SW 1271 (cell line): ENCODE data around the gene CCDC190.
"Not testable (repeated sequence)": the region's sequence is repeated elsewhere in the genome, so short reads cannot be mapped to it uniquely, and the experiment has no call there.

Source experiments
- DNase-seq, 2 experiments: peaks; one replicate each; lab custom pipeline; 2025; lab: John Stamatoyannopoulos, UW

CCDC190 gene

GRCh38 chr1:162877412-162877811, 16.4 kb upstream of the CCDC190 start:
- DNase-seq: no peak

DNA sequence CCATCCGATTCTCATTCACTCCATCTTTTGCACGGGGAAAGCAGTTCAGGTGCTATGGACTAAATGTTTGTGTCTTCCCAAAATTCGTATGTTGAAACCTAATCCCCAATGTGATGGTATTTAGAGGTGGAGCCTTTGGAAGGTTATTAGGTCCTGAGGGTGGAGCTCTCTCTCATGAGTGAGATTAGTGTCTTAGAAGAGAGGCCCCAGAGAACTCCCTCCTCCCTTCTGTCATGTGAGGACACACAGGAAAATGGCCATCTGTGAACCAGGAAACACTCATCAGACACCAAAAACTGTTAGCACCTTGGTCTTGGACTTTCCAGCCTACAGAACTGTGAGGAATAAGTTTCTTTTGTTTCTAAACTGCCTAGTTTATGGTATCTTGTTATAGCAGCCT, 15.8 kb upstream of the CCDC190 start:
- no peak for DNase-seq

DNA sequence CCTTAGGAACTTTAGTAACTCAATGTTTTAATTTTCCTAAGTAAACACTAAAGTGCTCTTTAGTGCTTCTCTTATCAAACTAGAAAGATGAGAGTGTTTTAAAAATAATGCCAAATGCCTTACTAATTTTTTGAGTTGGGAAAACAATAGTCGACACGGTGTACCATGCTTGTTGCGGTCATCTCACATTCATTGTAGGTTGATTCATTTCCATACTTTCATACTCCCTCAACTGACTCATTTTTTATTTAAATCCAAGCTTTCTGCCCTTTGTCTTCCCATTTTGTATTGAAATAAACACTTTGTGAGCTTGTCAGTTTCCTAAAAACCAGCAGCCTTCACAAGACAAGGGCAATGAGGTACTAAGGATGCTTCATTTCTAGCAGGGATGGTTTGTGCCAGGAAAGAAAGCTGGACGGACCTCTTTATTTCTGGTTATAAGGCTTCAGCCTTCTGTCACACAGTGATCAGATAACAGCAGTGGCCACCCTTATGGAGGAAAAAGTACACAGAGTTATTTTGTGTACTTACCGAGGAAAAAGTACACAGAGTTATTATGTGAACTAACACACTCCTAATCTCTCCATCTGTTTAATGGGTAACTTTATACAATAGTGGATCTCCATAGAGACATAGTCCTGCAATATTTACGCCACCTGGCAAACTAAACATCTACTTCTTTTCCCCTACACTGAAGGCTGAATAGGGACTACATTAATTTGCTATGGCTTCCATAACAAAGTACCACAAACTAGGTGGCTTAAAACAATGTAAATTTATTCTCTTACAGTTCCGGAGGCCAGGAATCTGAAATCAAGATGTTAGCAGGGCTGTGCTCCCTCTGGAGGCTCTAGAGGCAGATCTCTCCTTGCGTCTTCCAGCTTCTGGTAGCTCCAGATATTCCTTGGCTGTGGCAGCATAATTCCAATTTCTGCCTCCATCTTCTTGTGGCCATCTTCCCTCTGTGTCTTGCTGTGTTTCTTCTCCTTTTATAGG, 13.0 kb upstream of the CCDC190 start:
- DNase-seq: no peak

DNA sequence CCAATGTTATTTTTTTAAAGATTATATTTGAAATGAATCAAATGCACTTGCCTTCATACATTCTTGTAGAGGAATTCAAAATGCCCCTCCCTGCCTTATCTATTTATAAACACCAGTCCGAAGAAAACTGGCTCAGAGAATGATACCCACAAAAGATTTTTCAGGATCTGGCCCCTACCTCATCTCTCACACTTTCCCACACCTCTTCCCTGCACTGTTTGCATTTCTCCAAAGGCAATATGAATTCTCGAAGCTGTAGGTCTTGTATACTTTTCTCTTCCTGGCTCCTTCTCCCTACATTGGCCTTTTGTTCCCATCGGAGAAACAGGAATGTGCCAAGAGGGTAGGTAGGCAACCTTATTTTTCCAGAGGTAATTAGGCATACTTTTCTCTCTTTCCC, 12.0 kb upstream of the CCDC190 start:
- DNase-seq: no peak

DNA sequence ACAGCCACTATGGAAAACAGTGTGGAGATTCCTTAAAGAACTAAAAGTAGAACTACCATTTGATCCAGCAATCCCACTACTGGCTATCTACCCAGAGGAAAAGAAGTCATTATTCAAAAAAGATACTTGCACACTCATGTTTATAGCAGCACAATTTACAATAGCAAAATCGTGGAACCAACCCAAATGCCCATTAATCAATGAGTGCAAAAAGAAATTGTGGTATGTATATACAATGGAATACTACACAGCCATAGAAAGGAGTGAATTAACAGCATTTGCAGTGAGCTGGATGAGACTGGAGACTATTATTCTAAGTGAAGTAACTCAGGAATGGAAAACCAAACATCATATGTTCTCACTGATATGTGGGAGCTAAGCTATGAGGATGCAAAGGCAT, 10.4 kb upstream of the CCDC190 start:
- not testable (repeated sequence) for DNase-seq

- no peak for DNase-seq
Measured at GRCh38 chr1:162868972-162869371, 8.0 kb upstream of the CCDC190 start.

GRCh38 chr1:162861625-162862024, 650 bp upstream of the CCDC190 start:
- DNase-seq: no peak

DNA sequence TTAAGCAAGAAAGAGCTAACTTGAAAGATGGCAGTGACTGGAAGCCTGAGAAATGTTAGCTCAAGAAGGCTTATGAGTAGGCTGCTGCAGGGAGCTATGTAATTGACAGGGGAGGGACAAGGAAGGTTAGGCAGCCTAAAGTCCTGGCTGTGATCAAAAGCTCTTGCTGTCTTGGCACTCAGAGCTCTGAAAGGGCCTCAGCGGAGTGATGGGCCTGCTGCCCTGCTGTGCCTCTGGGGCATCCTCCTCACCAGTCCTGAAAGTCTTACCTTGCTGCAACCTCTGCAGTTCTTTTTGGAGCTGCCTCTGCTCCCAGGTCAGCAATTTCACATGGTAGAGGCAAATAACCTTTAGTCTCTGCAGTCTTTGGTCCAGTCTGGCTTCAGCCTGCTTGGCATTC, 1.8 kb downstream of the CCDC190 start:
- DNase-seq: no peak

GRCh38 chr1:162857850-162858249, 3.1 kb downstream of the CCDC190 start:
- DNase-seq: no peak

- peak in 1 of 2 experiments; percentile 20 for DNase-seq
Measured at GRCh38 chr1:162856260-162856659, 4.7 kb downstream of the CCDC190 start.

DNA sequence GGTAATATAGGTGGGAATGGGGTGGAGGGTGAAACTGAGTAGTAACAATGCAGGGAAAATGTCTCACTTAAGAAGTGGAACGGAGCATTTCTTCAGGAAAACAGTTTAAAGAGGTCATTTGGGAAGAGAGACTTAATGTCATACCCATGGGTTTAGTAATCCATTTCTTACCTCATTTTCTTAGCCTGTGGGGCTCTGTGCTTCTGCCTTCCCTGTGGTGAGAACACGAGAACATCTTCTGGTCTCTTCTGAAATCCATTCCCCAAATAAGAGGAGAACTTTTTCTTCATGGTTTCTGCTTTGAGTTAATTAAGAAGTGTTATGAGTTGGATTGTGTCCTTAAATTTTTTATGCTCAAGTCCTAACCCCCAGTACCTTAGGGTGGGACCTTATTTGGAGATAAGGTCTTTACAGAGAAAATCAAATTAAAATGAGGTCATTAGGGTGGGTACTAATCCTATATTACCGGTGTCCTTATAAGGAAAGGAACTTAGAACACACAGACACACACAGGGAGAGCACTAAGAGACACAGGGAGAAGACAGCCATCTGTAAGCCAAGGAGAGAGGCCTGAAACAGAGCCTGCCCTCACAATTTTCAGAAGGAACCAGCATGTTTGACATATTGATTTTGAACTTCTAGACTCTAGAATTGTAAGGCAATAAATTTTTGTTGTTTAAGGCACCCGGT, 5.4 kb downstream of the CCDC190 start:
- no peak for DNase-seq

- DNase-seq: peak; percentile 19 to 62
Measured at GRCh38 chr1:162854245-162854882, 6.6 kb downstream of the CCDC190 start.

- DNase-seq: no peak
Measured at GRCh38 chr1:162851341-162851740, 9.6 kb downstream of the CCDC190 start.

GRCh38 chr1:162849711-162850110, 11.3 kb downstream of the CCDC190 start:
- no peak for DNase-seq

- peak; percentile 4 to 28 for DNase-seq
Measured at GRCh38 chr1:162847839-162848453, 13.0 kb downstream of the CCDC190 start.

DNA sequence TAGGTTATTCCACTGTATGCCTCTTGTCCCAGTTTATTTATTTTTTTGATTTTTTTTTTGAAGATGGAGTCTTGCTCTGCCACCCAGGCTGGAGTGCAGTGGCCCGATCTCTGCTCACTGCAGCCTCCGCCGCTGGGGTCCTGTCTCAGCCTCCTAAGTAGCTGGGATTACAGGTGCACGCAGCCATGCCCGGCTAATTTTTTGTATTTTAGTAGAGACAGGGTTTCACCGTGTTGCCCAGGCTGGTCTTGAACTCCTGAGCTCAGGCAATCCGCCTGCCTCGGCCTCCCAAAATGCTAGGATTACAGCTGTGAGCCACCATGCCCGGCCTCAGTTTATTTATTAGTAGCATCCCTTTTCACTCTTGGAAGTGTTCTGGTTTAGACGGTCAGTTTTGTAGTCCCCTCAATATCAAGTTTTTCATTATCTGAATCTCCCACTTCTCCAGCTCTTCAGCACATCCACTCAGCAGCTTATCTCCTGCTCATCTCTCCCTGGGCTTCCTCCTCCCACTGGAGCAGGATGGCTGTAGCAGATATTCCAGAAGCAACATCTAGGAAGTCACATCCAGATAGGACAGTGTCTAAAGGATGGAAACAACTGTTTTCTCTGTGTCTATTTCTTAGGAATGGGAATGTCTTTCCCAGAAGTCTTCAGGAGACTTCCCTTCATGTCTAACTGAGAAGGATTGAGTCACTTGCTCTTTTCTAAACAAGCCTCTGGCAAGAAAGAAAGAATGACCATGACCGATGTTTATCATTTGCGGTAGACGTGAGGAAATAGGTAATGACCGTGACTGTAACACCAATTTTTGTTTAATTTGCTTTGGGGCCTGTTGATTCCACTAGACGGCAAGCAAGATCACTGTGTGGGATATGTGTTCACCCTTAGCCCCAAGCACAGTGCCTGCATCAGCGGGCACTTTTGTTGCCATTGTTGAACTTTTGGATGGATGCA, 14.4 kb downstream of the CCDC190 start:
- no peak for DNase-seq

DNA sequence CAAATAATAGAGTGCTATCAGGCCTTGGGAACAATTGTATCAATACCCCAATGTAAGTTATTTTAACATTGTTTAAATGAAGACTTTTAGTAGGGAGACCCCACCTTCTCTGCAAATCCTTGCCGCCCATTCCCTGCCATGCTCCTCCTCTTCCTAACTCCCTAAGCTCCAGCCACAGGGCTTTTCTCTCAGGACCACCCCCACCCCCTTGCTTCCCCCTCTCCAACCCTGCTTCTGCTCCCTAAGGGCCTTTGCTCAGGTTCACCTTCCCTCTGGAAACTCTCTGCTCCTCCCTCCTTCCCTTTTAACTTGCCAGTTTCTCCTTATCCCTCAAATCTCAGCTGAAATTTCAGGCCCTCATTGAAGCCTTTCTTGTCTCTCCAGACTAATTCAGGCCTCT, 16.8 kb downstream of the CCDC190 start:
- no peak for DNase-seq

DNA sequence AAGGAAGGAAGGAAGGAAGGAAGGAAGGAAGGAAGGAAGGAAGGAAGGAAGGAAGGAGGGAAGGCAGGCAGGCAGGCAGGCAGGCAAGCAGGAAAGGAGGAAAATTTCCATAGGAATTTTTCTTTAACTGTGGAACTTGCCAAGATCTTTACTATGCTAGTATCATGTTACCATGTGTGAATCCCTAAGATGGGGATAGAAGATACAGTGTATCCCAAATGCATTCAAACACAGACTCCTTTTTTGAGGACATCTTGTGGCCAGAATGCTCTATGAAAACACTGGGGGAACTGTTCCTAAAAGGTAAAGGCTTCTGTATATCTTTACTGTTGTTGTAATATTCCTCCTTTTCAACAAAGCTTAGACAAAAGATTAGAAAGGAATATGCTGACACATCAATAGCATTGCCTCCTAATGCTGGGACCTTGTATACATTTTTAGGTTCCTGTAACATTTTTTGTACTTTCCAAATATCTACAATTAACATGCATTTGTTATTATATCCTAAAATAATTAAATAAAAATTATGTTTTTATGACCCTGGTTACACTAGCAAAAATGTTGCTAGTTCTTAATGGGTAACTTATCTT, 20.6 kb downstream of the CCDC190 start:
- no peak for DNase-seq

- no peak for DNase-seq
Measured at GRCh38 chr1:162838863-162839262, 22.1 kb downstream of the CCDC190 start.

GRCh38 chr1:162835157-162835899, 25.6 kb downstream of the CCDC190 start:
- no peak for DNase-seq
